Measurements from ENCODE around the gene SLC7A5.

DNA sequence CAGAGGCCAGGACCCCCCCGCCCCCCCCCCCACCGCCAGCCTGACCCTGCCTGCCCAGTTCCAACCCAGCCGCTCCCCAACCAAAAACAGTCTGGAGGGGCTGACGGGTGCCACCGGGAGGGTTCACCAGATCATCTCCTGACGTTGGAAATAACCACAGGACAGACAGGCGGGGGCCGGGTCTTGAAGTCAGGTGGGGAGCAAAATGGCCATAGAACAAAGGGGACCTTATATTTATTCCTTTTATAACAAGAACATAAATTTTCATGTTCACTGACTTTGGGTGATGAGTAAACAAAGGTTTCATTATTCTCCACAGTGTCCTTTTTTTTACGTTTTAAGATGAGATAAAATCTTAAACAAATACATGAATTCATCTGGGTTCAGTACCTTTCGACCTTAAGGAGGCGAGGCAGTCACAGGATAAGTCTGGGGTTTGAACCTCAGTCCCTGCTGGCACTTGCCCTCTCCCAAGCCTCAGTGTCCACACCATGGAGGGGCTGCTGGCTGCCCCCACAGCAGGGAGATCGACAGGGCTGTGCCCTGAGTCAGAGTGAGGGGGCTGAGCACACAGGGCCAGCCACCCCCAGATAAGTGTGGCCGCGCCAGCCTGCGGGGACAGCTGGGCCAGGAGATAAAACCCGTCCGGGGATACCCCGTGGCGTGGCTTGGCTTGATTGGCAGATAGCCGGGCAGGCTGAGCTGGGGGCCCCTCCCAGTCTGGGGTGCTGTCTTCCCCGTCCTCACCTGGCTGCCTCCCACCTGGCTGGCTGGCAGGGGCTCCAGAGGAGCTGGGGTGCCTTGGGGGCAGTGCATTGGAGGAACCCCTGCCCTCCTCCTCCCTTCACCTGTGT, 15.0 kb downstream of the SLC7A5 start:
- TF ChIP-seq ZNF133 (tag by site-specific recombination; IDR thresholded peaks at IDR 0.05) (no peak), ZNF324 (tag by site-specific recombination; IDR thresholded peaks at IDR 0.05) (no peak), ZNF2 (tag by site-specific recombination; IDR thresholded peaks at IDR 0.05) (no peak), TRIM28 (IDR thresholded peaks at IDR 0.05; ENCODE audit: borderline replicate concordance, low read length) (no peak), ZFP37 (tag by site-specific recombination; IDR thresholded peaks at IDR 0.05) (no peak), ZBTB21 (tag by site-specific recombination; IDR thresholded peaks at IDR 0.05) (no peak)
- TF ChIP-seq, protein P1, sequence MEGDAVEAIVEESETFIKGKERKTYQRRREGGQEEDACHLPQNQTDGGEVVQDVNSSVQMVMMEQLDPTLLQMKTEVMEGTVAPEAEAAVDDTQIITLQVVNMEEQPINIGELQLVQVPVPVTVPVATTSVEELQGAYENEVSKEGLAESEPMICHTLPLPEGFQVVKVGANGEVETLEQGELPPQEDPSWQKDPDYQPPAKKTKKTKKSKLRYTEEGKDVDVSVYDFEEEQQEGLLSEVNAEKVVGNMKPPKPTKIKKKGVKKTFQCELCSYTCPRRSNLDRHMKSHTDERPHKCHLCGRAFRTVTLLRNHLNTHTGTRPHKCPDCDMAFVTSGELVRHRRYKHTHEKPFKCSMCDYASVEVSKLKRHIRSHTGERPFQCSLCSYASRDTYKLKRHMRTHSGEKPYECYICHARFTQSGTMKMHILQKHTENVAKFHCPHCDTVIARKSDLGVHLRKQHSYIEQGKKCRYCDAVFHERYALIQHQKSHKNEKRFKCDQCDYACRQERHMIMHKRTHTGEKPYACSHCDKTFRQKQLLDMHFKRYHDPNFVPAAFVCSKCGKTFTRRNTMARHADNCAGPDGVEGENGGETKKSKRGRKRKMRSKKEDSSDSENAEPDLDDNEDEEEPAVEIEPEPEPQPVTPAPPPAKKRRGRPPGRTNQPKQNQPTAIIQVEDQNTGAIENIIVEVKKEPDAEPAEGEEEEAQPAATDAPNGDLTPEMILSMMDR (tag by site-specific recombination; IDR thresholded peaks at IDR 0.05): no peak
- TF ChIP-seq, protein P2, sequence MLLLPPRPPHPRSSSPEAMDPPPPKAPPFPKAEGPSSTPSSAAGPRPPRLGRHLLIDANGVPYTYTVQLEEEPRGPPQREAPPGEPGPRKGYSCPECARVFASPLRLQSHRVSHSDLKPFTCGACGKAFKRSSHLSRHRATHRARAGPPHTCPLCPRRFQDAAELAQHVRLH (tag by site-specific recombination; IDR thresholded peaks at IDR 0.05): no peak
- TF ChIP-seq, protein P3, sequence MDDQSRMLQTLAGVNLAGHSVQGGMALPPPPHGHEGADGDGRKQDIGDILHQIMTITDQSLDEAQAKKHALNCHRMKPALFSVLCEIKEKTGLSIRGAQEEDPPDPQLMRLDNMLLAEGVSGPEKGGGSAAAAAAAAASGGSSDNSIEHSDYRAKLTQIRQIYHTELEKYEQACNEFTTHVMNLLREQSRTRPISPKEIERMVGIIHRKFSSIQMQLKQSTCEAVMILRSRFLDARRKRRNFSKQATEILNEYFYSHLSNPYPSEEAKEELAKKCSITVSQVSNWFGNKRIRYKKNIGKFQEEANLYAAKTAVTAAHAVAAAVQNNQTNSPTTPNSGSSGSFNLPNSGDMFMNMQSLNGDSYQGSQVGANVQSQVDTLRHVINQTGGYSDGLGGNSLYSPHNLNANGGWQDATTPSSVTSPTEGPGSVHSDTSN (CRISPR knock-in tag; IDR thresholded peaks at IDR 0.05): no peak
- TF ChIP-seq, protein P4, sequence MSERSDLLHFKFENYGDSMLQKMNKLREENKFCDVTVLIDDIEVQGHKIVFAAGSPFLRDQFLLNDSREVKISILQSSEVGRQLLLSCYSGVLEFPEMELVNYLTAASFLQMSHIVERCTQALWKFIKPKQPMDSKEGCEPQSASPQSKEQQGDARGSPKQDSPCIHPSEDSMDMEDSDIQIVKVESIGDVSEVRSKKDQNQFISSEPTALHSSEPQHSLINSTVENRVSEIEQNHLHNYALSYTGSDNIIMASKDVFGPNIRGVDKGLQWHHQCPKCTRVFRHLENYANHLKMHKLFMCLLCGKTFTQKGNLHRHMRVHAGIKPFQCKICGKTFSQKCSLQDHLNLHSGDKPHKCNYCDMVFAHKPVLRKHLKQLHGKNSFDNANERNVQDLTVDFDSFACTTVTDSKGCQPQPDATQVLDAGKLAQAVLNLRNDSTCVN (tag by site-specific recombination; optimal IDR thresholded peaks at IDR 0.05): no peak
